AG04450 (cell line): Measurements from ENCODE around the gene NHERF2. TPM values are rescaled to one million over a fixed set of nuclear protein-coding genes. Genes with fewer than 3 reads are reported as not detected.

Experiments
- CTCF ChIA-PET: fragments of 300-600, 350-600 bp; formaldehyde crosslinking; extraction: SDS; loops from one replicate; lab custom pipeline; 2022; ENCODE audit warnings: antibody characterized with exemption, inconsistent platforms; lab: Charles Lee
- POLR2A ChIA-PET: fragments of 350-600 bp; formaldehyde crosslinking; extraction: SDS; loops from one replicate; lab custom pipeline; 2021; ENCODE audit warnings: antibody characterized with exemption, inconsistent platforms; lab: Yijun Ruan, JAX
- DNase-seq: peaks from one replicate; pipeline ENCODE4 v3.0.0-alpha.2; 2011; ENCODE audit warnings: low read depth, low spot score
- H3K27ac ChIP-seq: one replicate; pipeline ENCODE4 v1.5.1; 2012; ENCODE audit warnings: low read depth, low read length, control low read depth
- H3K27me3 ChIP-seq: one replicate; pipeline ENCODE4 v1.6.0; 2012; ENCODE audit warnings: low read length; ENCODE audit not compliant: control insufficient read depth, insufficient read depth
- H3K4me3 ChIP-seq: 2 replicates; pipeline ENCODE4 v1.5.1; 2011; ENCODE audit warnings: mild to moderate bottlenecking, low read depth, low read length, control low read depth
- H3K9me3 ChIP-seq: 2 replicates; pipeline ENCODE4 v1.5.1; 2012; ENCODE audit warnings: low read length; ENCODE audit not compliant: control insufficient read depth, insufficient read depth
- polyA plus RNA-seq: library from polyadenylated mRNA; depleted of rRNA; stranded (reverse); fragments of >200 nt; gene quantifications from 2 replicates; pipeline ENCODE4 v1.2.3, GENCODE V29; 2011
- TF ChIP-seq, protein P1 (sequence below): IDR thresholded peaks from 2 replicates; pipeline ENCODE4 v1.5.1; 2011; ENCODE audit warnings: low read depth, low read length, control low read depth, inconsistent platforms

NHERF2 gene
- polyA plus RNA-seq, 1 experiment: 16.7 TPM

DNA sequence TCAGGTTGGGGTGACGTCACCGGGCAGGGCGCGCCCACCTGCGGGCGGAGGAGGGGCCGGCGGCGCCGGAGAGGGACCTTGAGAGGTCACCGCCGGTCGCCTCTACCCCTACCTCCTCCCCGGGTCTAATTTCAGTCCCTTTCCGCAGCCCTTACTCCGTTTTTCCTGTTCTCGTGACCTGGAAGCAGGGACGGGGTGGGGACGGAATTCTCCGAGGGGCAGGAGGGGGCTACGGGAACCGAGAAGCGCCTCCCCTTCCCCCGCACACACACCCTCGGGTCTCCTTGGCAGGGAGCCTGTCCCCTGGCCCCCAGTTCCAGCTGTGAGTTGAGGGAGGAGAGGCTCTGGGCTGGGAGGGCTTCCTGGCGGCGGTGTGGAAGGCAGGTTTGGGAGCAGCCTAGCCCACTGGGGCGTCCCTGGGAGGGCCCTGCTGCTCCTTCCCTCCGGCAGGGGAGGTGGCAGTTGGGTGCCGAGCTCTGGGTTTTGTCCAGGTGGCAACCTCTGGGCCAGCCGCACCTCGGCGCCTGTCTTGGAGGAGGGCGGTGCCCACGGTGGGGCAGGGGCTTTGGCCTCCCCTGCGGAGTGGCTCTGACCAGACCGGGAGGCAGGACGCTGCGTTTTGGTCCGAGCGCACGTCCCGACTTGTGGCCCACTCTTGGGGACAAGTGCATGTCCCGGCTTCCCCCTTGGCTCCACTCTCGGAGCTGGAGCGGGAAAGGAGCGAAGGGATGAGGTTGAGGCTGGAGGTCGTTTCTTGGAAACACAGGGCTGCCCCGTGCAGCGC, 36.2 kb upstream of the NHERF2 start:
- TF ChIP-seq, protein P1, sequence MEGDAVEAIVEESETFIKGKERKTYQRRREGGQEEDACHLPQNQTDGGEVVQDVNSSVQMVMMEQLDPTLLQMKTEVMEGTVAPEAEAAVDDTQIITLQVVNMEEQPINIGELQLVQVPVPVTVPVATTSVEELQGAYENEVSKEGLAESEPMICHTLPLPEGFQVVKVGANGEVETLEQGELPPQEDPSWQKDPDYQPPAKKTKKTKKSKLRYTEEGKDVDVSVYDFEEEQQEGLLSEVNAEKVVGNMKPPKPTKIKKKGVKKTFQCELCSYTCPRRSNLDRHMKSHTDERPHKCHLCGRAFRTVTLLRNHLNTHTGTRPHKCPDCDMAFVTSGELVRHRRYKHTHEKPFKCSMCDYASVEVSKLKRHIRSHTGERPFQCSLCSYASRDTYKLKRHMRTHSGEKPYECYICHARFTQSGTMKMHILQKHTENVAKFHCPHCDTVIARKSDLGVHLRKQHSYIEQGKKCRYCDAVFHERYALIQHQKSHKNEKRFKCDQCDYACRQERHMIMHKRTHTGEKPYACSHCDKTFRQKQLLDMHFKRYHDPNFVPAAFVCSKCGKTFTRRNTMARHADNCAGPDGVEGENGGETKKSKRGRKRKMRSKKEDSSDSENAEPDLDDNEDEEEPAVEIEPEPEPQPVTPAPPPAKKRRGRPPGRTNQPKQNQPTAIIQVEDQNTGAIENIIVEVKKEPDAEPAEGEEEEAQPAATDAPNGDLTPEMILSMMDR: no peak
- ChIA-PET POLR2A (interaction anchor here (3.2 kb wide), 1 partner anchor 26 kb away, joined by 10 read pairs; the partner anchor contains the start of gene RPS2), CTCF (interaction anchor here (4.0 kb wide), 1 partner anchor 14 kb away, joined by 16 read pairs; no protein-coding TSS in a partner anchor)
- Histone ChIP-seq H3K27ac (no peak overlapping the region), H3K27me3 (peaks cover 21% of the 10 kb centered on the region), H3K4me3 (peak overlapping the region; percentile 32), H3K9me3 (peaks cover 12% of the 10 kb centered on the region; the same call in 1 of the 2 replicates)
- DNase-seq: no peak

DNA sequence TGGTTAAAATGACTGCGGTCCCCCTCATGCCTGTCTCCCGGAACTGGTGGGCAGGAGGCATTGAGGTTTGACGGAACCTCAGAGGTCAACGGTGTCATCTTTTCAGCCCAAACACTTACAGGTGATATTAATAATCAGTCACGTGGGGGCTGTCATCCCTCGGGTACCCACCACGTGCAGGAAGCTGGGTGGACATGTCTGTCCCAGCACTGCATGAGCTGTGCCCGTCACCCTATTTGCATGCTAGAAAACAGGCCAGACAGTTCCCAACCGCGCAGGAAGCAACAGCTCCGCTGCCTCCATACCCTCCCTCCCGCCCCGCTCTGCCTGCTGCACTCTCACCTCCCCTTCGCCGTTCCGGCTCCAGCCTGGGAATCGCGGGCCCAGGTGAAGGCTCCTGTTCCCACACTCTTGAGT, 35.6 kb upstream of the NHERF2 start:
- ChIA-PET POLR2A (interaction anchor here (1.8 to 3.2 kb wide), 2 partner anchors 26 to 164 kb away, joined by 7 to 10 read pairs; partner anchors contain the start of genes RPS2 and TRAF7), CTCF (interaction anchor here (4.0 kb wide), 1 partner anchor 13 kb away, joined by 16 read pairs; no protein-coding TSS in a partner anchor)
- TF ChIP-seq, protein P1: no peak
- peaks cover 12% of the 10 kb centered on the region; the same call in 1 of the 2 replicates for H3K9me3 ChIP-seq
- H3K27me3 ChIP-seq: peaks cover 21% of the 10 kb centered on the region
- no peak overlapping the region for H3K27ac ChIP-seq
- no peak overlapping the region for H3K4me3 ChIP-seq
- DNase-seq: no peak

DNA sequence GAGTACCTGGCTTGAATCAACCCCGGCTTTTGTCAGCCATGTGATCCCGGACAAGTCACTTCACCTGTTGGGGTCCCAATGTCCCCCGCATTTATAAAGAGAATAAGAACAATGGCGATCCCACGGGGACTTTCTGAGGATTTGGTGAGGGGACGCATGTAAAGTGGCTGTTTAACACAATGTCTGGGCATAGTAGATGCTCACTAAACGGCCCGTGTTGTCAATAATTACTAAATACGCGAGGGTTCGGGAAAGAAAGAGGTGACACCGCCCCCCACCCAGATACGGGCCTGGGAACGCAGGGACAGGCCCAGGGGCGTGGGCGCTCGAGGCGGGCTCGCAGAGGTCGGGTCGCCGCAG, 35.1 kb upstream of the NHERF2 start:
- ChIA-PET POLR2A (interaction anchor here (1.8 to 3.2 kb wide), 2 partner anchors 27 to 164 kb away, joined by 7 to 10 read pairs; partner anchors contain the start of genes RPS2 and TRAF7), CTCF (interaction anchor here (4.0 kb wide), 1 partner anchor 13 kb away, joined by 16 read pairs; no protein-coding TSS in a partner anchor)
- DNase-seq: no peak
- Histone ChIP-seq H3K27ac (no peak overlapping the region), H3K4me3 (peak overlapping the region; percentile 48), H3K27me3 (peaks cover 21% of the 10 kb centered on the region), H3K9me3 (peaks cover 12% of the 10 kb centered on the region; the same call in 1 of the 2 replicates)
- TF ChIP-seq, protein P1: no peak

DNA sequence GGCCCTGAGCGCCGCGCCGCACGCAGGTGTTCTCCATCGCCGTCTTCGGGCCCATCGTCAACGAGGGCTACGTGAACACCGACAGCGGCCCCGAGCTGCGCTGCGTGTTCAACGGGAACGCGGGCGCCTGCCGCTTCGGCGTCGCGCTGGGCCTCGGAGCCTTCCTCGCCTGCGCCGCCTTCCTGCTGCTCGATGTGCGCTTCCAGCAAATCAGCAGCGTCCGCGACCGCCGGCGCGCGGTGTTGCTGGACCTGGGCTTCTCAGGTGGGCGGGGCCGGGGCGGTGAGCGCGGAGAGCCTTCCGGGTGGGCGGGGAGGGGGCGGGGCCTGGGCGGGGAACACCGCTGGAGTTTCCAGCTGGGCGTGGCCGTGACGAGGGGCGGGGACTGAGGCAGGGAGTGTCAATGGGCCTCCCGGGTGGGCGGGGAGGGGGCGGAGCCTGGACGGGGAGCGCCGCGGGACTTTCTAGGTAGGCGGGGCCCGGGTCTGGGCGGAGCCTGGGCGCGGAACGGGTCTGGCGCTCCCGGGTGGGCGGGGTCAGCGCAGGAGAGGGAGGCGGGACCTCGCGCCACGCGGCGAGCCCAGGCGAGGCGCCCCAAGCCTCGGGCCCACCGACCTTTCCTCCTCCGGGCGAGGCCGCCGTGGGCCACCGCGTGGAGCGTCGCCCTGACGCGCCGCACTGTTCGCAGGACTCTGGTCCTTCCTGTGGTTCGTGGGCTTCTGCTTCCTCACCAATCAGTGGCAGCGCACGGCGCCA, 34.6 kb upstream of the NHERF2 start:
- H3K27ac ChIP-seq: no peak overlapping the region
- H3K27me3 ChIP-seq: peaks cover 21% of the 10 kb centered on the region
- ChIA-PET POLR2A (interaction anchor here (1.8 to 3.2 kb wide), 2 partner anchors 27 to 163 kb away, joined by 7 to 10 read pairs; partner anchors contain the start of genes RPS2 and TRAF7), CTCF (interaction anchor here (4.0 kb wide), 1 partner anchor 12 kb away, joined by 16 read pairs; no protein-coding TSS in a partner anchor)
- peak overlapping the region; percentile 48 for H3K4me3 ChIP-seq
- H3K9me3 ChIP-seq: peaks cover 12% of the 10 kb centered on the region; the same call in 1 of the 2 replicates
- TF ChIP-seq, protein P1: no peak
- DNase-seq: peak; percentile 67
